GM21737 (cell line): ENCODE measurements around the gene PYCARD.

Experiments
- ATAC-seq: cut with Tn5 transposase; IDR thresholded peaks from one replicate; pipeline ENCODE4 v1.9.1; 2021; ENCODE audit warnings: mild to moderate bottlenecking, moderate library complexity; ENCODE audit not compliant: unreplicated experiment

The PYCARD gene

DNA sequence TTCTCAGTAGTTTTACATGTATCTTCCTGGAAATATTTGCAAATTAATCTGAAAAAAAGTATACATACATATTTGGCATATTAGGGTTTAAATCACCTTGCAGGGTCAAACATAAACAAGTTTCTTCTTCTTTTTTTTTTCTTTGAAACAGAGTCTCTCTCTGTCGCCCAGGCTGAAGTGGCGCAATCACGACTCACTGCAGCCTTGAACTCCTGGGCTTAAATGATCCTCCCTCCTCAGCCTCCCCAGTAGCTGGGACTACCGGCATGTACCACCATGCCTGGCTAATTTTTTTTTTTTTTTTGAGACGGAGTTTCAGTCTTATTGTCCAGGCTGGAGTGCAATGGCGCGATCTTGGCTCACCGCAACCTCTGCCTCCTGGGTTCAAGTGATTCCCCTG lies 35.2 kb downstream of the PYCARD start:
- ATAC-seq = no peak

DNA sequence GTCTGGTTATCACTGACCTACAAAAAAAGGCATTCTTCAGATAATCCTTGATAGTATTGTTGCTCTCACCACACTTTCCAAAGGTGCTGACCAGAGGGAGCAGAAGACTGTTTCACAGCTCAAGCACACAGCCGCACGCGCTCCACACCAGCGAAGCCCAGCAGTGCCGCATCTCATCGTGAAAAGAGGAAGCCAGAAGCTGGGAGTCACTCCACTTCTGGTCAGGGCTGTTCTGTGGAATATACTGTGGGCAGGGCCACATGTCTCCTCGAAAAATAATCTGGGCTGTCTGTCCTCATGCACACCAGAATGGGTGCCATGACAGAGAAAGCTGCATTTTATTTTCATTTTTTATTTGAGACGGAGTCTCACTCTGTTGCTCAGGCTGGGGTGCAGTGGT lies 45.4 kb downstream of the PYCARD start:
- no peak for ATAC-seq
